Gastroesophageal sphincter (tissue), 3 donors: ENCODE data around the gene CCDC7.

Source experiments
- EP300 ChIP-seq: sonication (generic); formaldehyde crosslinking; IDR thresholded peaks from one replicate; pipeline ENCODE4 v1.6.1; 2017; ENCODE audit warnings: antibody characterized with exemption, mild to moderate bottlenecking
- POLR2A ChIP-seq, 2 donors: fragments of 450-650 bp; IDR thresholded peaks; one replicate each; pipeline ENCODE4 v1.6.1; 2017; ENCODE audit warnings: antibody characterized with exemption in 2 of 2, mild to moderate bottlenecking in 2 of 2, moderate library complexity in 1 of 2
- POLR2AphosphoS5 ChIP-seq: sonication (generic); formaldehyde crosslinking; IDR thresholded peaks from one replicate; pipeline ENCODE4 v1.6.1; 2017; ENCODE audit warnings: antibody characterized with exemption
- TF ChIP-seq, protein P1 (sequence below), 4 experiments: fragments of 200-600 bp in 2 of 4; fragments of 450-650 bp in 2 of 4; sonication (generic) in 1 of 4; IDR thresholded peaks; one replicate each; pipeline ENCODE4 v1.5.1; 2017 to 2019; ENCODE audit warnings: antibody characterized with exemption in 4 of 4, mild to moderate bottlenecking in 2 of 4, moderate library complexity in 2 of 4

GRCh38 chr10:32489901-32490300, 44.0 kb downstream of the CCDC7 start:
- TF ChIP-seq POLR2AphosphoS5 (no peak), EP300 (no peak), POLR2A (IDR thresholded peaks at IDR 0.05) (no peak)
- TF ChIP-seq, protein P1, sequence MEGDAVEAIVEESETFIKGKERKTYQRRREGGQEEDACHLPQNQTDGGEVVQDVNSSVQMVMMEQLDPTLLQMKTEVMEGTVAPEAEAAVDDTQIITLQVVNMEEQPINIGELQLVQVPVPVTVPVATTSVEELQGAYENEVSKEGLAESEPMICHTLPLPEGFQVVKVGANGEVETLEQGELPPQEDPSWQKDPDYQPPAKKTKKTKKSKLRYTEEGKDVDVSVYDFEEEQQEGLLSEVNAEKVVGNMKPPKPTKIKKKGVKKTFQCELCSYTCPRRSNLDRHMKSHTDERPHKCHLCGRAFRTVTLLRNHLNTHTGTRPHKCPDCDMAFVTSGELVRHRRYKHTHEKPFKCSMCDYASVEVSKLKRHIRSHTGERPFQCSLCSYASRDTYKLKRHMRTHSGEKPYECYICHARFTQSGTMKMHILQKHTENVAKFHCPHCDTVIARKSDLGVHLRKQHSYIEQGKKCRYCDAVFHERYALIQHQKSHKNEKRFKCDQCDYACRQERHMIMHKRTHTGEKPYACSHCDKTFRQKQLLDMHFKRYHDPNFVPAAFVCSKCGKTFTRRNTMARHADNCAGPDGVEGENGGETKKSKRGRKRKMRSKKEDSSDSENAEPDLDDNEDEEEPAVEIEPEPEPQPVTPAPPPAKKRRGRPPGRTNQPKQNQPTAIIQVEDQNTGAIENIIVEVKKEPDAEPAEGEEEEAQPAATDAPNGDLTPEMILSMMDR (IDR thresholded peaks at IDR 0.05) = no peak
